CD4-positive, alpha-beta T cell (primary cell): ENCODE measurements around the gene EPS15. TPM values are rescaled to one million over a fixed set of nuclear protein-coding genes. Genes with fewer than 3 reads are reported as not detected.

Experiments
- ATAC-seq: fragments of 200-7000 bp; cut with Tn5 transposase; one replicate; pipeline ENCODE4 v1.10.0; 2022; ENCODE audit warnings: mild to moderate bottlenecking; ENCODE audit not compliant: poor library complexity
- CTCF ChIA-PET: fragments of 350-600 bp; sonication (Branson Sonifier 250); formaldehyde crosslinking; loops from one replicate; lab custom pipeline; 2021; ENCODE audit warnings: antibody characterized with exemption, inconsistent platforms; lab: Charles Lee
- POLR2A ChIA-PET: fragments of 350-600 bp; sonication (Branson Sonifier 250); formaldehyde crosslinking; loops from one replicate; lab custom pipeline; 2021; ENCODE audit warnings: antibody characterized with exemption, inconsistent platforms; lab: Charles Lee
- DNase-seq, 14 experiments: peaks; one replicate each; pipeline ENCODE4 v3.0.0-alpha.2; 2013 to 2020; ENCODE audit warnings: mixed read lengths in 2 of 14
- H3K27ac ChIP-seq, 2 donors: one replicate each; pipeline versions ENCODE4 v1.5.1 to v1.7.0; 2013; ENCODE audit warnings: low read length in 2 of 2, low read depth in 1 of 2, mild to moderate bottlenecking in 1 of 2
- H3K27me3 ChIP-seq, 2 experiments: 1 replicate in 1 of 2; 2 replicates in 1 of 2; pipeline versions ENCODE4 v1.6.1 to v1.7.0; 2013; ENCODE audit warnings: low read length in 2 of 2, control low read depth in 1 of 2, mild to moderate bottlenecking in 1 of 2, moderate library complexity in 1 of 2; ENCODE audit not compliant: insufficient read depth in 2 of 2, control insufficient read depth in 1 of 2
- H3K36me3 ChIP-seq: one replicate; pipeline ENCODE4 v1.6.1; 2013; ENCODE audit warnings: low read length, control low read depth; ENCODE audit not compliant: insufficient read depth
- H3K4me1 ChIP-seq: one replicate; pipeline ENCODE4 v1.6.1; 2013; ENCODE audit warnings: low read length, control low read depth; ENCODE audit not compliant: insufficient read depth
- H3K4me3 ChIP-seq: one replicate; pipeline ENCODE4 v1.5.1; 2013; ENCODE audit warnings: mild to moderate bottlenecking, low read length, moderate library complexity
- H3K9me3 ChIP-seq, 2 experiments: 1 replicate in 1 of 2; 2 replicates in 1 of 2; pipeline versions ENCODE4 v1.6.1 to v1.7.0; 2013; ENCODE audit warnings: low read length in 2 of 2, mild to moderate bottlenecking in 2 of 2, control low read depth in 1 of 2, moderate library complexity in 1 of 2; ENCODE audit not compliant: control insufficient read depth in 1 of 2, insufficient read depth in 1 of 2
- H3K27ac Mint-ChIP-seq: one replicate; pipeline ENCODE4 v1.8.0; 2020; ENCODE audit warnings: mixed read lengths
- H3K27me3 Mint-ChIP-seq: one replicate; pipeline ENCODE4 v1.8.0; 2021; ENCODE audit warnings: mixed read lengths
- H3K36me3 Mint-ChIP-seq: one replicate; pipeline ENCODE4 v1.8.0; 2021; ENCODE audit warnings: low read depth, mixed read lengths
- H3K4me1 Mint-ChIP-seq: one replicate; pipeline ENCODE4 v1.8.0; 2021; ENCODE audit warnings: low read depth, mixed read lengths
- H3K4me3 Mint-ChIP-seq: one replicate; pipeline ENCODE4 v1.8.0; 2020; ENCODE audit warnings: mild to moderate bottlenecking, mixed read lengths
- H3K9me3 Mint-ChIP-seq: one replicate; pipeline ENCODE4 v1.8.0; 2020; ENCODE audit warnings: mixed read lengths
- intact Hi-C, 2 experiments: fragments of 100-400 bp; cut with DNase I in 1 of 2; cut with micrococcal nuclease in 1 of 2; formaldehyde crosslinking; loops; one replicate each; pipeline versions ENCODE4 v1.15.1 to v1.9.0; 2023 to 2025; cut with DNase I, micrococcal nuclease
- total RNA-seq, 174 experiments: library from RNA in 2 of 174; stranded (reverse) in 2 of 174; gene quantifications; one replicate each; pipeline ENCODE4 v1.2.3 and lab custom pipeline; 2021 to 2026
- TF ChIP-seq, protein P1 (sequence below): fragments of 200-600 bp; IDR thresholded peaks from one replicate; pipeline ENCODE4 v1.8.0; 2022; ENCODE audit warnings: antibody characterized with exemption, mild to moderate bottlenecking

The EPS15 gene
- total RNA-seq, 2 experiments from 2014 or later: 44.5 to 47.9 TPM

DNA sequence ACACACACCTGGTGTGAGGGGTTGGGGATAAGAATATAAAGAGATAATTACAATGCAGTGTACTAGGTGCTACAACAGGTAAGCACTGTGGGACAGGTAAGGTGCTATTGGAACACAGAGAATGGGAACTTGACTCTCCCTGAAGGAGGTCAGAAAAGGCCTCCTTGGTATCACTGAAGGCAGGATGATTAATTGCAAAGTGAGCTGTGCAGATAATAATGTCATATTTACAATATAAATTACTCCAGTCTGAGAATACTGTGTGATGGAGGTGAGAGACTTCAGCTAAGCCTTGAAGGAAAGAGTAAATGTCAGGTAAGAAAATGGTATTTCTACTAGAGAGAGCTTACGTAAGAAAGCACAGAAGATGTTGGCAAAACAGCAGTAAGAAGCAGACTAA, 91.6 kb downstream of the EPS15 start:
- Histone ChIP-seq H3K4me3 (no peak overlapping the region), H3K27me3 (no peaks in the 10 kb centered on the region), H3K9me3 (peaks cover 0 to 9% of the 10 kb centered on the region in 2 experiments), H3K27ac (no peak overlapping the region), H3K4me1 (peaks cover 19% of the 10 kb centered on the region), H3K36me3 (peaks cover 21% of the 10 kb centered on the region)
- H3K4me1 Mint-ChIP-seq: peaks cover 18% of the 10 kb centered on the region
- H3K36me3 Mint-ChIP-seq: peaks cover 65% of the 10 kb centered on the region
- ChIA-PET POLR2A (interaction anchor here (1.0 kb wide), 1 partner anchor 18 kb away, joined by 3 read pairs; no protein-coding TSS in a partner anchor), CTCF (interaction anchor here (1.5 kb wide), 1 partner anchor 10 kb away, joined by 4 read pairs; no protein-coding TSS in a partner anchor)
- H3K27me3 Mint-ChIP-seq: no peaks in the 10 kb centered on the region
- ATAC-seq (no peak), DNase-seq (no peak)
- intact Hi-C loops: no loop called here
- no peak overlapping the region for H3K4me3 Mint-ChIP-seq
- H3K9me3 Mint-ChIP-seq: peaks cover 7% of the 10 kb centered on the region
- TF ChIP-seq, protein P1, sequence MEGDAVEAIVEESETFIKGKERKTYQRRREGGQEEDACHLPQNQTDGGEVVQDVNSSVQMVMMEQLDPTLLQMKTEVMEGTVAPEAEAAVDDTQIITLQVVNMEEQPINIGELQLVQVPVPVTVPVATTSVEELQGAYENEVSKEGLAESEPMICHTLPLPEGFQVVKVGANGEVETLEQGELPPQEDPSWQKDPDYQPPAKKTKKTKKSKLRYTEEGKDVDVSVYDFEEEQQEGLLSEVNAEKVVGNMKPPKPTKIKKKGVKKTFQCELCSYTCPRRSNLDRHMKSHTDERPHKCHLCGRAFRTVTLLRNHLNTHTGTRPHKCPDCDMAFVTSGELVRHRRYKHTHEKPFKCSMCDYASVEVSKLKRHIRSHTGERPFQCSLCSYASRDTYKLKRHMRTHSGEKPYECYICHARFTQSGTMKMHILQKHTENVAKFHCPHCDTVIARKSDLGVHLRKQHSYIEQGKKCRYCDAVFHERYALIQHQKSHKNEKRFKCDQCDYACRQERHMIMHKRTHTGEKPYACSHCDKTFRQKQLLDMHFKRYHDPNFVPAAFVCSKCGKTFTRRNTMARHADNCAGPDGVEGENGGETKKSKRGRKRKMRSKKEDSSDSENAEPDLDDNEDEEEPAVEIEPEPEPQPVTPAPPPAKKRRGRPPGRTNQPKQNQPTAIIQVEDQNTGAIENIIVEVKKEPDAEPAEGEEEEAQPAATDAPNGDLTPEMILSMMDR: no peak
- no peak overlapping the region for H3K27ac Mint-ChIP-seq

DNA sequence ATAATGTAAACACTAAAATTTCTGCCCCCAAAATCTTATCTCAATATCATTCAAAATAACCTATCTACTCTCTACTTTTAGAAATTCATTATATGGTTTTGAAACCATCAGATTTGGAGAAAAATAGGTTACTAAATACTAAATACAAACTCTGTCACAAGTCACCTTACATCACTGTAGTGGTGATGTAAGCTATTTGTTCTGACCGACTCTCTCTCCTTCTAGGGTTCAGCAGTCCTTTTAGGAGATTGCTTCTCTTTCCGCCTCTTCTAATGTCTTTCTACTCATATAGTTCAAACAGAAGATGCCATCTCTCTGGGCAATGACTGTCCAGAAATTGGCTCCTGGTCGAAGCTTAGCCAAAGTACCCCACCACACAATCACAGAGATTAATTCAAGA, 93.1 kb downstream of the EPS15 start:
- DNase-seq (no peak), ATAC-seq (no peak)
- peaks cover 0 to 9% of the 10 kb centered on the region in 2 experiments for H3K9me3 ChIP-seq
- peaks cover 24% of the 10 kb centered on the region for H3K36me3 ChIP-seq
- CTCF ChIA-PET: interaction anchor here (1.5 kb wide), 1 partner anchor 9 kb away, joined by 4 read pairs; no protein-coding TSS in a partner anchor
- Mint-ChIP-seq H3K4me3 (no peak overlapping the region), H3K36me3 (peaks cover 78% of the 10 kb centered on the region), H3K4me1 (peaks cover 18% of the 10 kb centered on the region), H3K9me3 (peaks cover 7% of the 10 kb centered on the region), H3K27me3 (no peaks in the 10 kb centered on the region), H3K27ac (no peak overlapping the region)
- peaks cover 14% of the 10 kb centered on the region for H3K4me1 ChIP-seq
- no peaks in the 10 kb centered on the region for H3K27me3 ChIP-seq
- no peak overlapping the region for H3K27ac ChIP-seq
- TF ChIP-seq, protein P1: no peak
- POLR2A ChIA-PET: no interaction called here
- no peak overlapping the region for H3K4me3 ChIP-seq
- intact Hi-C loops: no loop called here

DNA sequence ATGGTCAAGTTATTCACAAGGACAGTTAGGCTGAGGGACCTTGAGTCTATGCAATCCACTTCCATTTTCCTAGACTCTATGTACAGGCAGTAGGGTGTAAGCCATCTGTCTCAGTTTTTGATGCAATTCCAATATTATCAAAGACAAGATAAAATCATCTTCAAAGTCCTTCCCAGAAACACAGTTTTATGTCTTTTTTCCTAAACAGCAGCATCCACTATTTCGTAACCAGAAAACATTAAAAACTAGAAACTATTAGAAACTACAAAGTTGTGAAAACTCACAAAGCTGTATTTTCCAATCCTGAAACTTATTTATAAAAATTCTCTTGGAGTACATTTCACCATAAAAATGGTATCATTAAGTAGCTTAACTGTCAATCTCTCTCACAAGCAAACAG, 93.8 kb downstream of the EPS15 start:
- H3K27ac Mint-ChIP-seq: no peak overlapping the region
- Histone ChIP-seq H3K27me3 (no peaks in the 10 kb centered on the region), H3K27ac (no peak overlapping the region), H3K36me3 (peaks cover 29% of the 10 kb centered on the region), H3K4me1 (peaks cover 9% of the 10 kb centered on the region), H3K4me3 (no peak overlapping the region), H3K9me3 (peaks cover 0 to 9% of the 10 kb centered on the region in 2 experiments)
- peaks cover 18% of the 10 kb centered on the region for H3K4me1 Mint-ChIP-seq
- no peak overlapping the region for H3K4me3 Mint-ChIP-seq
- CTCF ChIA-PET: no interaction called here
- POLR2A ChIA-PET: no interaction called here
- TF ChIP-seq, protein P1: no peak
- H3K36me3 Mint-ChIP-seq: peaks cover 85% of the 10 kb centered on the region
- ATAC-seq (no peak), DNase-seq (no peak)
- no peaks in the 10 kb centered on the region for H3K27me3 Mint-ChIP-seq
- peaks cover 7% of the 10 kb centered on the region for H3K9me3 Mint-ChIP-seq
- intact Hi-C loops: no loop called here
